Astrocyte (in vitro differentiated cells and primary cell): ENCODE data around the gene PPP6C.

Experiments
- EZH2 ChIP-seq: IDR thresholded peaks from 2 replicates; pipeline ENCODE4 v1.6.1; 2012; ENCODE audit warnings: mild to moderate bottlenecking, low read length, inconsistent platforms; ENCODE audit not compliant: insufficient read depth
- TF ChIP-seq, protein P1 (sequence below): IDR thresholded peaks from 2 replicates; pipeline ENCODE4 v1.5.1; 2011; ENCODE audit warnings: low read depth, mild to moderate bottlenecking, inconsistent platforms, low read length, moderate library complexity; ENCODE audit not compliant: insufficient read depth

DNA sequence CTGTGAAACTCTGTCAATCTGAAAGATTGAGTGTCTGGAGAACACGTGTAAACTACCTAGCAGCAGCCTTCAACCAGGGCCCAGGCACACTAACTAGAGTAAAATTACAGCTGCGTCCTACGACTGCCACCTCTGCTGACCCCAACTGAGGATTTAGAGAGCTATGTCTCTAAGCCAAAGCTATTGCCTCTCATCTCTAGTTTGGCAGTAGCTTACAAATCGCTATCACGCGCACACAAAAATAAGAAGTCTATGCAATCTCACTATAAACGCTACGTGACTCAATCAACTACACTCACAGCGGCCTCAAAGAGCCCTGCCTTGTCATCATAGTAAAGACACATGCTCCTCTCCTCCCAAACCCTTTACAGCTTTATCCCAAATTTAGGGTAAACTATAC, 8.7 kb downstream of the PPP6C start:
- TF ChIP-seq, protein P1, sequence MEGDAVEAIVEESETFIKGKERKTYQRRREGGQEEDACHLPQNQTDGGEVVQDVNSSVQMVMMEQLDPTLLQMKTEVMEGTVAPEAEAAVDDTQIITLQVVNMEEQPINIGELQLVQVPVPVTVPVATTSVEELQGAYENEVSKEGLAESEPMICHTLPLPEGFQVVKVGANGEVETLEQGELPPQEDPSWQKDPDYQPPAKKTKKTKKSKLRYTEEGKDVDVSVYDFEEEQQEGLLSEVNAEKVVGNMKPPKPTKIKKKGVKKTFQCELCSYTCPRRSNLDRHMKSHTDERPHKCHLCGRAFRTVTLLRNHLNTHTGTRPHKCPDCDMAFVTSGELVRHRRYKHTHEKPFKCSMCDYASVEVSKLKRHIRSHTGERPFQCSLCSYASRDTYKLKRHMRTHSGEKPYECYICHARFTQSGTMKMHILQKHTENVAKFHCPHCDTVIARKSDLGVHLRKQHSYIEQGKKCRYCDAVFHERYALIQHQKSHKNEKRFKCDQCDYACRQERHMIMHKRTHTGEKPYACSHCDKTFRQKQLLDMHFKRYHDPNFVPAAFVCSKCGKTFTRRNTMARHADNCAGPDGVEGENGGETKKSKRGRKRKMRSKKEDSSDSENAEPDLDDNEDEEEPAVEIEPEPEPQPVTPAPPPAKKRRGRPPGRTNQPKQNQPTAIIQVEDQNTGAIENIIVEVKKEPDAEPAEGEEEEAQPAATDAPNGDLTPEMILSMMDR, result no peak
- TF ChIP-seq EZH2, result no peak
